ENCODE results near the gene VSIG1.

Gene VSIG1

DNA sequence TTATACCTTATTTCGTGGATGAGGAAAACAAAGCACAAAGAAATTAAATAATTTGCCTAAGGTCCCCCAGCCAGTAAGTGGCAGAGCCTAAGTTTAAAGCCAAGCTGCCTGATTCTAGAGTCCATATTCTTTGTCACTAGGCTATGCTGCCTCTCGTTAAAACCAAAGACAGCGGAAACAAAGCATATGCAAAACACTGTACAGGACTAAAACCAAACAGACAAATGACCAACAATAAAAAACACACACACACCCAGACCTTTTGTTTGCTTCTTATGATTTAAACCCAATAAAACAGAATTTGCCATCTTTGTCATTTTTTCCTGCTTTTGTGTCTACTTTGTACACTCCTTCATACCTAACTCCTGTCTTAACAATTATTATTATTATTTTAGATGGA is 10.1 kb upstream of the VSIG1 start:
- Mint-ChIP-seq H3K9me3 (no peaks in the 10 kb centered on the region), H3K36me3 (ENCODE audit: low read depth) (no peaks in the 10 kb centered on the region), H3K4me3 (no peak overlapping the region), H3K27me3 (no peaks in the 10 kb centered on the region), H3K27ac (no peak overlapping the region), H3K4me1 (ENCODE audit: low read depth) (peaks cover 32% of the 10 kb centered on the region)

- Mint-ChIP-seq H3K27ac (no peak overlapping the region), H3K9me3 (no peaks in the 10 kb centered on the region), H3K36me3 (ENCODE audit: low read depth) (no peaks in the 10 kb centered on the region), H3K27me3 (no peaks in the 10 kb centered on the region), H3K4me1 (ENCODE audit: low read depth) (peaks cover 16% of the 10 kb centered on the region), H3K4me3 (no peak overlapping the region)
Observed at GRCh38 chrX:108036298-108036973, 8.4 kb upstream of the VSIG1 start.

- Mint-ChIP-seq H3K9me3 (no peaks in the 10 kb centered on the region), H3K4me3 (no peak overlapping the region), H3K27ac (no peak overlapping the region), H3K36me3 (ENCODE audit: low read depth) (no peaks in the 10 kb centered on the region), H3K4me1 (ENCODE audit: low read depth) (peaks cover 11% of the 10 kb centered on the region), H3K27me3 (no peaks in the 10 kb centered on the region)
Observed at GRCh38 chrX:108049649-108050048, 4.8 kb downstream of the VSIG1 start.

- peaks cover 4% of the 10 kb centered on the region for H3K27me3 Mint-ChIP-seq
- H3K4me1 Mint-ChIP-seq (ENCODE audit: low read depth) = peaks cover 11% of the 10 kb centered on the region
- no peak overlapping the region for H3K4me3 Mint-ChIP-seq
- H3K36me3 Mint-ChIP-seq (ENCODE audit: low read depth) = no peaks in the 10 kb centered on the region
- H3K27ac Mint-ChIP-seq = no peak overlapping the region
- no peaks in the 10 kb centered on the region for H3K9me3 Mint-ChIP-seq
Observed at GRCh38 chrX:108053218-108053617, 8.4 kb downstream of the VSIG1 start.

DNA sequence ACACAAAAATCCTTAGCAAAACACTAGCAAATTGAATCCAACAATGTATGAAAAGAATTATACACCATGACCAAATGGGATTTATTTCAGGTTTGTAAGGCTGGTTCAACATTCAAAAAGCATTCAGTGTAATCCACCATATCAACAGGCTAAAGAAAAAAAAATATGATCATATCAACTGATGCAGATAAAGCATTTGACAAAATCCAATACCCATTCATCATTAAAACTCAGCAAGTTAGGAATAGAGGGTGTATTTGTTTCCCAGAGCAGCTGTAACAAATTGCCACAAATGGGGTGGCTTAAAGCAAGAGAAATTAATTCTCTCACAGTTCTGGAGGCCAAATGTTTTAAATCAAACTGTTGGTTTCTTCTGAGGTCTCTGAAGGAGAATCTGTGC is 10.7 kb downstream of the VSIG1 start:
- H3K4me1 Mint-ChIP-seq (ENCODE audit: low read depth) = peaks cover 11% of the 10 kb centered on the region
- no peaks in the 10 kb centered on the region for H3K36me3 Mint-ChIP-seq (ENCODE audit: low read depth)
- no peak overlapping the region for H3K4me3 Mint-ChIP-seq
- peaks cover 4% of the 10 kb centered on the region for H3K27me3 Mint-ChIP-seq
- H3K27ac Mint-ChIP-seq = no peak overlapping the region
- no peaks in the 10 kb centered on the region for H3K9me3 Mint-ChIP-seq

GRCh38 chrX:108059801-108060200 is 14.9 kb downstream of the VSIG1 start:
- Mint-ChIP-seq H3K9me3 (no peaks in the 10 kb centered on the region), H3K27me3 (peaks cover 4% of the 10 kb centered on the region), H3K4me1 (ENCODE audit: low read depth) (no peaks in the 10 kb centered on the region), H3K27ac (no peak overlapping the region), H3K36me3 (ENCODE audit: low read depth) (no peaks in the 10 kb centered on the region), H3K4me3 (no peak overlapping the region)

DNA sequence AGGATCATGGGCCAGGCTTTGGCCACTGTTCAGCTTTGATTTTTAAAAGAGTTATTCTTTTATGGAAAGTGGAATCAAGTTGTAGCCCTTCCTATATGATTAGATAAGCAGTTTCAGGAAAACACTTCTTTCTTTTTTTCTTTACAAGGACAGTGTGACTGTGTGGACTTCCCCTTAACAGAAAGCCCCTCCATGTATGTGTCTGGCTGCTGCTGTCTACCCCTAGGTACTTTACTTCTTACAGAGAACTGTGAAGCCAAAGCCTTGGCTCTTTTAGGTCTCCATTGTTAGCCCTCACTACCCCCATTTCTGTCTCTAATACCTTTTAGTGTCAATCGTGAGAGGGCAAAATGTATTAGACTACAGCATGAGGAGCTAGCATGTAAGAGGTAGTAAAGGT is 19.1 kb downstream of the VSIG1 start:
- H3K27me3 Mint-ChIP-seq = no peaks in the 10 kb centered on the region
- no peaks in the 10 kb centered on the region for H3K36me3 Mint-ChIP-seq (ENCODE audit: low read depth)
- H3K27ac Mint-ChIP-seq = no peak overlapping the region
- no peaks in the 10 kb centered on the region for H3K9me3 Mint-ChIP-seq
- H3K4me1 Mint-ChIP-seq (ENCODE audit: low read depth) = no peaks in the 10 kb centered on the region
- no peak overlapping the region for H3K4me3 Mint-ChIP-seq

DNA sequence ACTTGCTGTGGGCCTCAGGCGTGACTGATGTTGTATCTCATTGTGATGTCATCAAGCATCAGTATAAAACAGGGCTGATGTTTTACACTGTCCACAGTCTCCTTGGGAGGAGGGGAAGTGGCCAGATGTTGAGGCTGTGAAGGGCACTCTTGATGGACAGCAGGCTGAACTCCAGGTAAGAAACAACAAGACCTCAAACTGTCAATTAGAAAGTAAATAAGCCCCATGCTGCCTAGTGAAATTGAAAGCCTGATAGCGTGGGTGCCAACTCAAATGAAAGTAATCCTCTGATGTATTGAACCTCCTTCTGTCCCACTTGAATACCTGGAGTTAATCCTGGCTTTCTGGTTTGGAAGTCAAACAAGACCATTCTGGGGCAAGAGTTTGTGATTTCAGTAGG is 19.7 kb downstream of the VSIG1 start:
- H3K27me3 Mint-ChIP-seq = no peaks in the 10 kb centered on the region
- no peaks in the 10 kb centered on the region for H3K4me1 Mint-ChIP-seq (ENCODE audit: low read depth)
- no peaks in the 10 kb centered on the region for H3K36me3 Mint-ChIP-seq (ENCODE audit: low read depth)
- H3K27ac Mint-ChIP-seq = no peak overlapping the region
- H3K9me3 Mint-ChIP-seq = no peaks in the 10 kb centered on the region
- H3K4me3 Mint-ChIP-seq = no peak overlapping the region

DNA sequence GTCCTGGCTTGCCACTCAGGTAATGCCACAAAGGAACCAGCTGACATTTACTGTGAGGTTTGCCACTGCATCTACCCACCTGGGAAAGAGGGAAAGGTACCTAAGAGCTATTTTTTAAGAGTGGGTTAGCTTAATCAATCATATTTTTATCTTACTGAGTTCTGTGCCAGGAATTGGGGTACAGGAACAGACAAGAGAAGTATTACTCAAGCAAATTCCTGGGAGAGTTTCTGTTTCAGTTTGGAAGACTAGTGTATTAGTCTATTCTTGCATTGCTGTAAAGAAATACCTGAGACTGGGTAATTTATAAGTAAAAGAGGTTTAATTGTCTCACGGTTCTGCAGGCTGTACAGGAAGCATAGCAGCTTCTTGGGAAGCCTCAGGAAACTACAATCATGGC is 23.3 kb downstream of the VSIG1 start:
- Mint-ChIP-seq H3K4me1 (ENCODE audit: low read depth) (peaks cover 4% of the 10 kb centered on the region), H3K27me3 (no peaks in the 10 kb centered on the region), H3K4me3 (no peak overlapping the region), H3K9me3 (no peaks in the 10 kb centered on the region), H3K27ac (no peak overlapping the region), H3K36me3 (ENCODE audit: low read depth) (no peaks in the 10 kb centered on the region)

- Mint-ChIP-seq H3K36me3 (ENCODE audit: low read depth) (no peaks in the 10 kb centered on the region), H3K27ac (no peak overlapping the region), H3K4me1 (ENCODE audit: low read depth) (peaks cover 4% of the 10 kb centered on the region), H3K9me3 (no peaks in the 10 kb centered on the region), H3K4me3 (no peak overlapping the region), H3K27me3 (no peaks in the 10 kb centered on the region)
Observed at GRCh38 chrX:108070891-108071290, 26.0 kb downstream of the VSIG1 start.

- Mint-ChIP-seq H3K27me3 (no peaks in the 10 kb centered on the region), H3K27ac (no peak overlapping the region), H3K4me1 (ENCODE audit: low read depth) (peaks cover 4% of the 10 kb centered on the region), H3K36me3 (ENCODE audit: low read depth) (no peaks in the 10 kb centered on the region), H3K4me3 (no peak overlapping the region), H3K9me3 (no peaks in the 10 kb centered on the region)
Observed at GRCh38 chrX:108071578-108071977, 26.7 kb downstream of the VSIG1 start.

- Mint-ChIP-seq H3K36me3 (ENCODE audit: low read depth) (no peaks in the 10 kb centered on the region), H3K27ac (no peak overlapping the region), H3K4me1 (ENCODE audit: low read depth) (peaks cover 4% of the 10 kb centered on the region), H3K9me3 (no peaks in the 10 kb centered on the region), H3K4me3 (no peak overlapping the region), H3K27me3 (no peaks in the 10 kb centered on the region)
Observed at GRCh38 chrX:108072746-108073145, 27.9 kb downstream of the VSIG1 start.

DNA sequence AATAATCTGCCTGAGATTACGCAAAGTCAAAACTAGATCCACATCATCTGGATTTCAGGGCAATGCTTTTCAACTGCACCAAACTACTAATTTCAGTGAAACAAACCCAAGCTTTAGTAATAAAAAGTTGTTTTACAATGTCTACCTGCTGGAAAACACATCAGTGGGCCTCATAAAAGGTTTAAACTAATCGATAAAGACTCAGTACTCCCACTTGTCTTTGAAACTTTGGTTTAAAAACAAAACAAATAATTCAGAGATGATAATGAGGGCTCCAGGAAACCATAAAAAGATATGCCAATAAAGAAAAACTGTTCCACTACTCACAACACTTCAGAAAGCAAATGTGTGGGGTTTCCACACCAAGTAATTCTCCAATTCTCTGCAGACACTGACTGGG is 36.2 kb downstream of the VSIG1 start:
- Mint-ChIP-seq H3K27me3 (no peaks in the 10 kb centered on the region), H3K36me3 (ENCODE audit: low read depth) (peaks cover 10% of the 10 kb centered on the region), H3K4me3 (no peak overlapping the region), H3K27ac (no peak overlapping the region), H3K4me1 (ENCODE audit: low read depth) (no peaks in the 10 kb centered on the region), H3K9me3 (no peaks in the 10 kb centered on the region)

DNA sequence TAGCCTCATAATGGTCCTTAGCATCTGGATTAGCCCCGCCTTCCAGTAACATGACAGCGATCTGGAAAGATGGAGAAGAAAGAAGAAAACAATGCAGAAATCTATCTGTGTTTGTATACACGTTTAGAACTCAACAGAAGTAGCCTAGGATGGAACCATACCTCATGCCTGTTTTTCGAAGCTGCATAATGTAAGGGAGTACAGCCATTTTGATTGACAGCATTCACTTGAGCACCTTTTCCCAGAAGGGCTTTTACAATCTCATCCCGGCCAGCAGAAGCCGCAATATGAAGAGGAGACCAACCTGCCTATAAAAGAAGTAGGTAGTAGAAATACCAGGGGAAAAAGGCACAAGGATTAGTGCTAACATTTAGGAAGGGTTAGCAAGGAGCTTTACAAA is 42.9 kb downstream of the VSIG1 start:
- H3K9me3 Mint-ChIP-seq = no peaks in the 10 kb centered on the region
- peaks cover 17% of the 10 kb centered on the region for H3K4me1 Mint-ChIP-seq (ENCODE audit: low read depth)
- no peak overlapping the region for H3K27ac Mint-ChIP-seq
- H3K4me3 Mint-ChIP-seq = no peak overlapping the region
- H3K27me3 Mint-ChIP-seq = no peaks in the 10 kb centered on the region
- H3K36me3 Mint-ChIP-seq (ENCODE audit: low read depth) = peaks cover 17% of the 10 kb centered on the region

DNA sequence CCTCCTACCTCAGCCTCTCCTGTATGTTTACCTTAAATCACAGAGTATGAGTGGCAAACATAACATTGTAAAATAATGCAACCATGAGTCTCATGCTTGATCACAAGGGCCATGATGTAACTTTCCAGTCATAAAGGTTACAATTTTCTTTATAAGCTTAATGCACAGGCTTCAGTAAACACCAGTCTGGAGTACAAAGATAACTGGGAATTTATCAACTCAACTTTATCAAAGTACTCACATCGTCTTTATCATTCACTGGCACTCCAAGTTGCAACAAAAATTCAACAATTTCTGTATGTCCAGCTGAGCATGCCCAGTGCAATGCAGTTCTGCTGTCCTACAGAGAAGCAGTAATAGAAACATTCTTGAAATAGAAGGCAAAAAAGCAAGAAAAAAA is 43.6 kb downstream of the VSIG1 start:
- Mint-ChIP-seq H3K27me3 (no peaks in the 10 kb centered on the region), H3K4me1 (ENCODE audit: low read depth) (peaks cover 21% of the 10 kb centered on the region), H3K36me3 (ENCODE audit: low read depth) (peaks cover 17% of the 10 kb centered on the region), H3K27ac (no peak overlapping the region), H3K9me3 (no peaks in the 10 kb centered on the region), H3K4me3 (no peak overlapping the region)

GRCh38 chrX:108090491-108091263 is 45.8 kb downstream of the VSIG1 start:
- H3K4me3 Mint-ChIP-seq = no peak overlapping the region
- H3K4me1 Mint-ChIP-seq (ENCODE audit: low read depth) = peaks cover 25% of the 10 kb centered on the region
- peaks cover 10% of the 10 kb centered on the region for H3K36me3 Mint-ChIP-seq (ENCODE audit: low read depth)
- H3K27me3 Mint-ChIP-seq = no peaks in the 10 kb centered on the region
- H3K9me3 Mint-ChIP-seq = no peaks in the 10 kb centered on the region
- H3K27ac Mint-ChIP-seq = no peak overlapping the region
